HG03045 (cell line): Measurements from ENCODE around the gene ASF1A.

Experiments
- ATAC-seq: cut with Tn5 transposase; IDR thresholded peaks from one replicate; pipeline ENCODE4 v1.9.1; 2021; ENCODE audit warnings: mild to moderate bottlenecking, moderate library complexity; ENCODE audit not compliant: unreplicated experiment

The ASF1A gene

DNA sequence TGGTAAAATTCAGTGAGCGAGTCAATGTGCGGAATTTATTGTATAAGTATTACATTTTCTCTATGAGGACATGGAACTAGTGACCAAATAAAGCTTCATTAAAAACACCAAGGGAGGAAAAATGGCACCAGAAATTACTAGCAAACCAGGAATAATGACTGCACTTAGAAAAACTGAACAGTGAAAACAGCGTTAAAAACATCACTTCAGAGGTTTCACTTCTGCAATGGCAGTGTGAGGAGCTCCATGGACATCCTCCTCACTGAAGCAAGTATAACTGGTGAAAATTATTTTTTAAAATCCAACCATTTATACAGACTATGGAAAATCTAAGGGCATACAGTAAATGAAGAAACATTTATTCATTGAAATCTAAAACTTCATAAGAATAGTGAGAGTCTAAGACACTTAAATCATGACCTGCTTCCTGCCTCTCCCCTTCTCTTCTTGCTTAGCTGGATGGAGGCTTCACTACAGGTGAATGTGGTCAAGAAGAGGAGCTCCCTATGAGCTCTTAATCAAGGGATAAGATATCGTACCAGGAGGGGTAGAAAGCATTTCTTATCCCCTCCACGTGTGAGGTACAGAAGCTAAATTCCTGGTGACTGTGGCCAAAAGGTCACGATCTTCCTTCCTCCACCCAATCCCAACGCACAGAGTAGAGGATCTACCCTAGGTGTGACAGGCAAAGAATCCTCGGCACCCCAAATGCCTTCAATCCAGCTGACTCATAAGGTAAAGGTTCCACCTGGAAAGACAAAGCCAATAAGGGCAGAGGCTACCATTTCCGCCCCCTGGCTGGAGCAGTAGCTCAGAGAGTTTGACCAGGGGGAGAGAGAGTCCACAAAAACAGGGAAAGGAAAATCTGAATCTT, 12.3 kb upstream of the ASF1A start:
- ATAC-seq = peak; percentile 86

DNA sequence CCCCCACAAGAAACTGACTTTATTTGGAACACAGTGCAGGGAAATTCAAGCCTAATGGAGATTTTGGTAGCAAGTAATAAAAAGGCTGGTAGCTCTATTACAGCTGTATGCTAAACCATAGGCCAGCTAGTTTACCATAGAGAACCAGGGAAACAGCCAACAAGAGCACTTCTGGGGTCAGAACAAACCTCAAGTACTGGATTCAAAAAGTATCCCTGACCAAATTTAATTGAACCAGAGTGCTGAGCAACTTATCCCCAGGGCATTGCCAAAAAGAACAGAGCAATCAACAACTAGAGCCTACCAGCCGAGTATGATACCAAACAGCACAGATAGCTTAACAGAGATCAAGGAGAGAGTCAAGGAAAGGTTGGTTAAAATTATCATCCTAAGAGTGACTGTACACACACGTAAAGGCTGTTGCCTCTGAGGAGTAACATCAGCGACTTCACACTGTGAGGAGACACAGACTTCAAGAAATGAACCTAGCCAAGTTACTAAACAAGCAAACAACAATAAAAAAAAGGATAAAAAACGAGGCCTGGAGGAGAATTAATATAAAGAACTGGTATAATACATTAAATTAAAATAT, 11.5 kb upstream of the ASF1A start:
- no peak for ATAC-seq

DNA sequence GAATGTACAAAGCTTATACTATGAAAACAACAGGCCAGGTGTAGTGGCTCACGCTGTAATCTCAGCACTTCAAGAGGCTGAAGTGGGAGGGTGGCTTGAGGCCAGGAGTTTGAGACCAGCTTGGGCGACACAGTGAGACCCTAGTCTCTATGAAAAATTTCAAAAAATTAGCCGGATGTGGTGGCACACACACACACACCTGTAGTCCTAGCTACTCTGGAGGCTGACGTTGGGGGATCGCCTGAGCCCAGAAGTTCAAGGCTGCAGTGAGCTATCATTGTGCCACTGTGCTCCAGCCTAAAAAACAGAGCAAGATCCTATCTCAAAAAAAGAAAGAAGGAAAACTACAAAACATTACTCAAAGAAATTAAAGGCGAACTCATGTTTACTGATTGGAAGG, 7.3 kb upstream of the ASF1A start:
- no peak for ATAC-seq

DNA sequence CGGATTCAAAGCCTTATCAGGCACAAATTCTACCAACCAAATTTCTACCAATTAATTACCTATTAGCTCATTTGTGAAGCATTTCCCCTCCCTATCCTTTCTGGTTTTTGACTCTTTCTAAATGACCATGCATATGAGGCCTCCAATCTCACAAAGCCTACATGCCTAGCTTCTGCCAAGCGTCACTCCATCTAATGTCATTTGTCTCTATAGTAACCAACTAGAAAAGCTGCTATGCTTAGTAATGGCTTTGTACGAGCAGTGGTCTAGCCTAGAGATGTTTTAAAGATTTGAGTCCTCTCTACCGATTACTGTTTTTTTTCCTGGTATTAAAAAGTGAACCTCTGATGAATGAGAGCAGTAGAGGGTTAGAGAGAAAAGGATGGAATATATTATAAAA, 4.8 kb upstream of the ASF1A start:
- no peak for ATAC-seq

DNA sequence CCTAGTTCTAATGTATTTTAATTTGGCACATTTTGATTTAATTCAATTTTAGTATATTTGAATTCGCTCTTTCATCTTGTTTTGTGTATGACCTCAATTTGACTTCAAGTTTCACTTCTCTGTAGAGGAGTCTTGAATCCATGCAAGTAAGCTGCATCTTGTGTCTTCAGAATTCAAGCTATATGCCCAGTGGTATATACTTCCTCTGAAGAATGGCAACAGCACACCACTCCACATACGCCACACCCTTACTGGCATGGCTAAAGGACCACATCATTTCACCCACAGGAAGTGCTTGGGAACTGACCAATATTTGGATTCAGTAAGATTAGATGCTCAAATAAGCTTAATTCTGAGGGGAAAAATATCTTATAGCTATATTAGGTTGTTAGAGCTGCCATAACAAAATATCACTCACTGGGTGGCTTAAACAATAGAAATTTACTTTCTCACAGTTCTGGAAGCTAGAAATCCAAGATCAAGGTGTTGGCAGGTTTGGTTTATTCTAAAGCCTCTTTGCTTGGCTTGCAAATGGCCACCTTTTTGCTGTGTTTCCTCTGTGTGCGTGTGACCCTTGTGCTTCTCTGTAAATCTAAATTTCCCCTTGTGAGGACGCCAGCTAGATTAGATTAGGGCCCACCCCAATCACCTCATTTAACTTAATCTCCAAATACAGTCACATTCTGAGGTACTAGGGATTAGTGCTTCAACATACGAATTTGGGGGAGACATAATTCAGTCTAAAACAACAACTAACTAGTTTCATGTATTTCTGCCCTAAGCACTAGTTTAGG, 2.8 kb upstream of the ASF1A start:
- no peak for ATAC-seq

DNA sequence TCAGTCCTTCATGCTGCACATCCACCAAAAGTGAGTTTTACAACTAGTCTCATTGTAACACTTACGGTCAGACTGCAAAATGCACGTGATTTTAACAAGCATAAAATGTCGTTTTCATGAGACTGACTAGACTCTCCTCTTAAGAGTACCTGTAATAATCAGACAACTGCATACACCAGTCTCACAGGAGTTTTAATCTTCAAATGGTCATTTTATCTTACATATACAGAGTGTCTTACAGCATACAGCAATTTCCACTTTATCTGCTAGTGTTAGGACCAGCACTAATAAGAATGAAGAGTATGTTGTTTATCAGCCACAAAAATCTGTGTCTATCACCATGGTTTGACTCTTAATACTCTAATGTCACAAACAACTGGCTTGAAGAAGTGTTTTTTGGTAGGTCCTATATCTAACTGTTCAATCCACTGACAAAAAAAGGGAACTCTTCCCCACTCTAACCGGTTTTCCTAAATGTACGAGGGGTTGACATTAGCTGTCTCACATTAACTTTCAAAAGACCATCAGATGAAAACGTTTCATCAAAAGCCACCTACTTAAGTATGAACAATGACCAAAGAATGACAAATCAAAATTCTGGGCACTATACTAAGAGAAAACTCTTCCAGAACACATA, 1.5 kb upstream of the ASF1A start:
- ATAC-seq = no peak

DNA sequence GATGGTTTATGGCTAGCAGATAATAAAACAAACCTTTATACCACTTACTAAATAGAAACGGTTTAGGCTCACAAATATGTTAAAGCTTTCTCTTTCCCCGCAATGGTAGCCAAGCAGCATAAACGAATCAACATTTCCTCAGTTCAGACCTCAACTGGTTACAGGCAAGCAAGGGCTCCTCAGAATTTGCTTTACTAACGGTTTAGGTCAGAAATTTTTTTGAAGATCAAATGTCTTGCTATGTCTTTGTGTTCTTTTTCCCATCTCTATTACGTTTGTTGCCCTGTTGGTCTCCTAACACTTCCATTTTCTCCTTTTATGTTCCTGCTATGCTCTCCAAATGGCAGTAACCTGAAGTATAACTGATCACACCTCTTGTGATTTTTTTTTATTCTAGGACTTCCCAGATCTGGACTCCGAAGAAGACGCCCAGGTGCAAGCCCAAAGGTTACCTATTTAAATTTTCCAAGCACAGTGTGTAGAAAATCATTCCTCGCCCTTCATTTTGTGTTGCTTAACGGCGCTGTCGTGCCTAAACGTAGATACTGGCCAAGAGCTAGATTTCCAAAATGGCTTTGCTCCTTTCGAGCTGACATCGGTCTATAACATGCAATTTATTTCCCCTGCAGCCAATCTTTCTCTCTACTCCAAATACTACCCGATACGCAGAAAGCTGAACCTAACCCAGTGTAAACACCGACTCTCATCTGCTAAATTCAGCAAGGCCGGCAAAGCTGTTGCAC, 717 bp upstream of the ASF1A start:
- ATAC-seq = peak; percentile 12

DNA sequence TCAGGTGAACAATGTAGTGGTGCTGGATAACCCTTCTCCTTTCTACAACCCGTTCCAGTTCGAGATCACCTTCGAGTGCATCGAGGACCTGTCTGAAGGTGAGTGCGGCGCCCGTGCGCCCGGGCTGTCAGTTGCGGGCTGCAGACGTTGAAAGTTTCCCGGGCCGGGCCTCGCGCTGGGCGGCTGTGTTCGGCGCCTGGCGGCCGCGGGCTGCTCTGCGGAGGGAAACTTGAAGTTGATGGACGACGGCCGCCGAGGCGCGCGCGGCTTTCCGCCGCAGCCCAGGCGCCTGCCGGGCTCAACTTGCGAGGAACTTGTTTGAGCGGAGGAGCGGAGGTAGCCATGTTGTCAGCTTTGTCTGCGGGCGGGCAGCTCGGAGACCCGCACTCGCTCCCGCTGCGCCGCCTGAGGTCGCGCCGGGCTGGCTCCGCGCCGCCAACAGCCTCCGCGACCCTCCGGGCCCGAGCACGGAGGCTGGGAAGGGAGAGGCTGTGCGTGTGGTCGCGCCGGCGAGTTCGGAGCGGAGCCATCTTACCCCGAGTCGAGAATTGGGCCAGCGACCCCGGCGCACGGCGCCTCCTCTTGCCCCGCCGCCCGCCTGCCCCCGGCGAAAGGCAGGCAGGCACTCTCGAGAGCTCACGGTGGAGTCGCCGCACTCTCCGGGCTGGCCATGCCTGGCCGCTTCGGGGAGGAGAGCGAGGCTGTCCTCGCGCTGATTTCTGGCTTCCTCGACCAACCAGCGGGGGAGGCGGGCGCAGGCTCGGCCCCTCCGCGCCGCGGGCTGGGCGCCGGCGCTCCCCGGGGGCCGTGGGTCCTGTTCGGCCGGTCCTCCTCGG, 691 bp downstream of the ASF1A start:
- peak; percentile 43 for ATAC-seq

DNA sequence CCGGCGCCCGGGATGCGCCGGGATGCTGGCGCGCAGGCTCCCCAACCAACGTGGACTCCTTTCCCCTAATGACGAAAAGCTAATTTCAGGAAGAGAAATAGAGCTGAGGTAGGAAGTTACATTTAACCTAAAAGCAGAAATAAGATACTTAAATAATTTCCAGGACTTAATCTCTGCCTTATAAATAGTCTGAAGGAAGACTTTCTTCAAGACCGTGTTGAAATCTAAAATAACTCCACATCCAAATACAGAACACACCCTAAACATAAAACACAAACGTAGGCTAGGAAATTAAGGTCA, 1.3 kb downstream of the ASF1A start:
- no peak for ATAC-seq

DNA sequence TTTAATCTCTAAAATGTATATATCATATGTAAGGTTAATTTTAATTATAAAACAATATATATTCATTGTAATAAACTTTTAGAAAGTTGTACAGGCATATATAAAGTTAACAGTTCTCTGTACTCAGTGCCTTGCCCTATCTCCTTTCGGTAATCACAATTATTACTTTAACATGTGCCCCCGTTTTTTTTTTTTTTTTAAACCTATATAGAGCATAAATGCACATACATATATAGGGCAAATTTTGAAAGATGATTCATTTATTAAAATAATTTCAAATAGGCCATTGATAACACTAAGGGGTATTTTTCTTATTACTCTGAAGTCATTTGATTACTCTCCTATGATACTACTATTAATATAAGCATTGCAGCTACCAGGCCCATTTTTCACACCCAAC, 1.9 kb downstream of the ASF1A start:
- ATAC-seq = no peak

DNA sequence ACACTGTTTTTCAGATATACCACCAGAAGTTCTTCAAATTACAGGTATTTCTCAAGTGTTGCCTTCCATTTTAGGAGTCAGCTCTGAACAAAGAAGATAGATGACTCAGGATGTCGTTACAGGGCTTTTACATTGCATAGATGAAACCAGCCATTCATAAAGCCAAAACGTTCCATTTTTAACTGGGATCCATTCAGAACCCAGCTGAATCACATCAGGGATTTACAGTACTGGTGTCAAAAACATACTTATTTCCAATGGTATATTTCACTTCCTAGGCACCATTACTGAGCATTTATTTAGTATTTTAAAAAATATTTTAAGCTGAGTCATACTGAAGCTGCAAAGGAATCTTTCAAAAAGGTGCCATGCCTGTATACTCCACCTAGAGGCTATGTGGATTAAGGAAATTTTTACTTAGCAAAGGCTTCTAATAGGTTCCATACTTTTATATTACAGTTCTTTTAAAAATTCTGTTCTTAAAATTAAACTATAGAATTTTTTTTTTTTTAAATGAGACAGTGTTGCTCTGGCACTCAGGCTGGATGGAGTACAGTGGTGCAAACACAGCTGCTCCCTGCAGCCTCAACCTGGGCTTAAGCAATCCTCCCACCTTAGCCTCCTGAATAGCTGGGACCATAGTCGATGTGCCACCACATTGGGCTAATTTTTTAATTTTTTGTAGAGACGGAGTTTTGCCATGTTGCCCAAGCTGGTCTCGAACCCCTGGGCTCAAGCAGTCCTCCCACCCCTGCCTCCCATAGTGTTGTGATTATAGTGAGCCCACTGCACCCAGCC, 2.6 kb downstream of the ASF1A start:
- ATAC-seq = no peak

DNA sequence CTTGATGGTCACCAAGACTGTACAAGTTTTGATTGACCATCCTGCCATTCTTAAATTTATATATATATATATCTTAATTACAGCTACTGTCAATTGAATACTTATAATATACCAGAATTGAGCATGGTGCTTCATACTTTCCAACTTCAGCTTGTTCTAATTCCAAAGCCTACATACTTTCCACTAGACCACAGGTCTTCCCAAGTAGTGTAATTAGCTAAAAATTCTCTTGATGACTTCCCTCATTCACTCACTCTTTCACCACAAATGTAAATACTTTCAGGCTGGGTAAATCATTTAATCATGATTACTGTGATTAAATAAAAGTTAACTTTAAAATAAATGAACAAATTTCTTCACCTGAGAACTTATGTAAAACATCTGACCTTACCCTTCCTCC, 3.4 kb downstream of the ASF1A start:
- no peak for ATAC-seq

DNA sequence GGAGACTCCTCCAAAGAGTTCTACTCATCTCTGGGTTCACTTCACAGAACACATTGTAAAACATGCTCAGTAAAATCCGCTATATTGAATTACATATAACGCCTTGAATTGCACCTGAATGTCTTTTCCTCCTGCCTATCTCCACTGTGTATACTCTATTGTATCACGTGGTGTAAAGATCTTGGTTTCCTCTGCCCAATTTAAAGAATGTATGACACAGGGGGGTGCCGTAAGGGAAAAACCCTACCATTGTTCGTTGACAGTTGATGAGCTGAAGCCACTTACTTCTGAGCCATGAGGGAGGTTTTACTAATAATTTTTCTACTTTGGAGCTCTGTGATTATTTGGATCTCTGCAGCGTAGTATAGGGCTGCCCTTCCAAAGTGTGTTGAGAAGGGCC, 6.0 kb downstream of the ASF1A start:
- ATAC-seq = no peak

DNA sequence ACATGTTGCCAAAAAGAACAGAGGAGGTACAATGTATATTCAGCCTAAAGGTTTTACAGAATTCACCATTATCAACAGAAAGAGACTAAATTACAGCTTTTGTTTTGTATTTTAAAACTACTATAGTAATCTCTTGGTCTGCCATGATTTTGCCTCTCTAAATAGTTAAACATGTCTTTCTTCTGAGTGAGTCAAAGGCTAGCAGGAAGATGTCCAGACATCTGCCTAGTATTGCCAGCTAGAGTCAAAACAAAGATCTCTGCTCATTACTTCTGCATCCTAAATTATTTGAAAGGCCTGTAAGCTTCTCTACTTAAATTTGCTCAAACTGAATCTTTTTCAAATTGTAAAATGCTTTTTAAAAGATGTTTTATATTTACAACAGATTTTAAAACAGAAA, 8.8 kb downstream of the ASF1A start:
- no peak for ATAC-seq

DNA sequence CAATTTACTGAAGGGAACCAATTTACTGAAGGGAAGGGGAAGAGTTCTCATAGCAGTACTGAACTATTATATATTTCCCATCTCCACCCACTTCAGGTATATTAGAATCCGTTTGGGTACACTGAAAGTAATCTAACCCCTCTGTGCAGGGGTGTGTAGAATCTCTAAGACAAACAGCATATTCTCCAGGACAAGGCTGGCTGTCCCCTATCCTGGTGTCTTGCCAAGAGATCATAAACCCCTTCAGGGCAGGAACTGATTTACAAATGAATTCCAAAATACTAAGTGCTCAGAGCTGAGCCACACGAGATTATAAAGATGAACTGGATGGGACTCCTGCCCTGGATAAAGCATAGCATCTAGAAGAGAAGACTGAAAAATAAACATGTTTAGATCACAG, 9.2 kb downstream of the ASF1A start:
- ATAC-seq = no peak

DNA sequence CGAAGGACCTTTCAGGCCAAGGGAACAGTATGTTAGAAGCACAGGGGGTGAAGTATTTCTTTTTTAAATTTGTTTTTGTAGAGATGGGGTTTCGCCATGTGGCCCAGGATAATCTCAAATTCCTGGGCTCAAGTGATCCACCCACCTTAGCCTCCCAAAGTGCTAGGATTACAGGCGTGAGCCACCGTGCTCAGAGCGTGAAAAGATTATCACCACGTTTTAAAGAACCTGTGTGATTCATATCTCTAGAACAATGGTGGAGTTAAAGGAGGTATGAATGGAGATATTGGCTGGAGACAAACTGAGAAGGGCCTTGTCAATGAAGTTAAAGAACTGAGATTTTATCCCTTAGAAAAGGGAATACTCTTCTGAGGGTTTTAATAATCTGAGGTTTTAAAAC, 9.7 kb downstream of the ASF1A start:
- no peak for ATAC-seq

DNA sequence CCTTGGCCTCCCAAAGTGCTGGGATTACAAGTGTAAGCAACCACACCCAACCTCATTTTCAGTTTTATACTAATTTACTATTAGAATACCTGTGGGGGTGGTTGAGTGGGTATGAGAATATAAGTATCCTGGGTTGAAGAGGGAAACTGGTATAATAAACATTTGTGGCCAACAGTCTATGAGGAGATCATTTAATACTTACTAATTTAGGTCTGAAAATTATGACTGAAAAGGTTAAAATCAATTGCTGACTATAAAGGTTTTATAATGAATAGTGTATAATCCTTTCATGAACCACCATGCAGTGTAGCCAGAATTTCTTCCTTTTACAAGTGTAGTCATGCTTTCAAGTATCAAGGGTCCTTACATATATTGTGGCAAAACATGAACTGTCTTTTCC, 11.1 kb downstream of the ASF1A start:
- ATAC-seq = no peak

DNA sequence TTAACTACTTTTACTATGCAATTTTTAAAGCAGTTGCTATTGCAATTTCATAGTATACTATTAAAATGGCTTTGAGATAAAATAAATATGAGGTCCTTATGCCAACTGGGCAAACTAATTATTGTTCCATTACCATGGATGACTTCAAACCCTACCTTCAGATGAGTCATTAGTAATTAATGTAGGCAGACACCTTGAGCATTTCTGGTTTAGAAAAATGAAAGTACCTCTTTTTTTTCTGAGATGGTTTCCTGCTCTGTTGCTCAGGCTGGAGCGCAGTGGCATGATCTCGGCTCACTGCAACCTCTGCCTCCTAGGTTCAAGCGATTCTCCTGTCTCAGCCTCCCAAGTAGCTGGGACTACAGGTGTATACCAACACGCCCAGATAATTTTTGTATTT, 11.9 kb downstream of the ASF1A start:
- ATAC-seq = no peak

DNA sequence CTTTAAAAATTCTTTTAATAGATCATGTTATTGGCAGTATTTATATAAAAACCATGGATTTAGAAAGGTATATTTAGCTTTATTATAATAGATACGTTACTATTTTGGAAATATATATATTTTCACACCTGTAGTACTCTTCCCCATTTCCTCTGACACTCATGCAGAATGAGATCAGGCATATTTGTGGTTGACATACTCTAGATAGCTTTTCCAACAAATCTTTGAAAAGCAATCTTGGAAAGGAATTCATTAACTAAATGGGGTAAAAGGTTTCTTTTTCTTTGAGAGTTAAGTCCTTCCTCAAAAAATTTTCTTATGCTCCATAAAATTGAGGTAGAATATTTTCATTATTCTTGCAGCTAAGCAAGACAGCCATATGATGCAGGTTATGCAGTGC, 14.5 kb downstream of the ASF1A start:
- no peak for ATAC-seq
